Posterior cingulate gyrus (tissue), 11 donors: ENCODE data around the gene NIF3L1.

Experiments
- DNase-seq, 10 donors: peaks; one replicate each; pipeline versions ENCODE4 v3.0.0 to v3.0.0-alpha.2; 2020 to 2021; ENCODE audit warnings: mixed read lengths in 3 of 10
- intact Hi-C: fragments of 100-400 bp; cut with DNase I; formaldehyde crosslinking; loops from one replicate; pipeline ENCODE4 v1.15.1; 2023

Gene NIF3L1

DNA sequence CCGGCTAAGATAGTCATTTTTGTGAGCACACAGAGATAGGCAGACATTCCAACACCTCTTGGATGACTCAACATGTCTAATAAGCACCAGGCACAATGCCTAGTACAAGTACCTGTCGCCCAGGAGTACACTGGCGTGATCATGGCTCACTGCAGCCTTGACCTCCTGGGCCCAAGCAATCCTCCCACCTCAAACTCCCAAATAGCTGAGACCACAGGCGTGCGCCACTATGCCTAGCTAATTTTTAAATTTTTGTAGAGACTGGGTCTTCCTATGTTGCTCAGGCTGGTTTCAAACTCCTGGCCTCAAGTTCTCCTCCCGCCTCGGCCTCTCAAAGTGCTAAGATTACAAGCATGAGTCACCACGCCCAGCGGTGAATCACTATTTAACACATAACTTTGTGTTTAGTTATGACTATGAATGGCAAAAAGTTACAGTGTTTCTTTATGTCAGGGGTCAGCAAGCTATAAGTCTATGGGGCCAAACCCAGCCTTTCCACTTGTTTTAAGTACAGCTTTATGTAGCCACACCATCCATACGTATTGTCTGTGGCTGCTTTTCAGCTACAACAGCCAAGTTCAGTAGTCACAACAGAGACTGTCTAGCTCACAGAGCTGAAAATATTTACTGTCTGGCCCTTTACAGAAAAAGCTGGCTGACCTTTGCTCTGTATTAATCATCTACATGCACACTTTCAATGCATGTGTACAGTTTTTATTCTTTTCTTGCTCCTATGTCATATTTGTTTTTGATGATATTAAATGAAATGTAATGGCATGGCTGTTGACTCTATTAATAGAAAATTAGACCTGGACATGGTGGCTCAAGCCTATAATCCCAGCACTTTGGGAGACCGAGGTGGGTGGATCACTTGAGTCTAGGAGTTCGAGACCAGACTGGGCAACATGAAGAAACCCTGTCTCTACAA is 55.6 kb downstream of the NIF3L1 start:
- intact Hi-C loops, result no loop called here
- no peak for DNase-seq

DNA sequence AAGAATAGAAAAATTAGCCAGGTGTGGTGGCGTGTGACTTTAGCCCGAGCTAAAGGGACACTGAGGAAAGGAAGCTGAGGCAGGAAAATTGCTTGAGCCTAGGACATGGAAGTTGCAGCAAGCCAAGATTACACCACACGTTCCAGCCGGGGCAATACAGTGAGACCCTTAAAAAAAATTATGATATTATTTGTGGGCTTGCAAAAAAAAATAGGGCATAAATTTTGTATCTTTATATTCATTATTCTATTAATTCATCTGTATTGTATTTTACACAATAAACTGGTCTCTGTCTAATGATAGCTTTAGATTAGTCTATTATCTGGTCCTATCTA is 56.2 kb downstream of the NIF3L1 start:
- no peak for DNase-seq

DNA sequence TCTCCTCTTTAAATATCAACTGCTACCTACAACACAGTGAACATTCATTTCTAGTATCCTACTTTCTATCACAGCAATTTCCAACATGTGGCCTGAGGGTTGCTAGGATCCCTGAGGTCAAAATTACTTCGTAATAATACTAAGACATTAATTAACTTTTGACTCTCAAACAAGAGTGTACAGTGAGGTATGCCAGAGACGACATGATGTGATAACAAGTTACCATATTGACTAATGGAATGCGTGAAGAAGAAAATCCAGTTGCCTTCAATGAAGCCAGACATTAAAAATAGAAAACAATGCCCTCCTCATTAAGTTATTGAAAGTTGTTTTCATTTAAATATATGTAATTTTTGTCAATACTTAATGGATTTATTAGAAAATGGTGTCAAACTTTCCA is 61.2 kb downstream of the NIF3L1 start:
- no peak for DNase-seq
- intact Hi-C loops, result no loop called here

More for the DNA sequence above, 56.2 kb downstream of the NIF3L1 start:
- intact Hi-C loops, result no loop called here
